Ovary (tissue), 10 donors: ENCODE measurements around the gene LRRC8E. TPM values are rescaled to one million over a fixed set of nuclear protein-coding genes. Genes with fewer than 3 reads are reported as not detected.

Experiments
- DNase-seq, 5 donors: peaks; one replicate each; pipeline ENCODE4 v3.0.0-alpha.2; 2019 to 2020
- H3K27ac ChIP-seq, 2 donors: fragments of 200-600 bp; one replicate each; pipeline versions ENCODE4 v1.5.1 to v1.8.0; 2019 to 2022
- H3K27me3 ChIP-seq: fragments of 200-600 bp; one replicate; pipeline ENCODE4 v1.8.0; 2022
- H3K36me3 ChIP-seq: fragments of 200-600 bp; sonication (generic); one replicate; pipeline ENCODE4 v1.5.1; 2019
- H3K4me1 ChIP-seq: one replicate; pipeline ENCODE4 v1.8.1; 2013; ENCODE audit warnings: mild to moderate bottlenecking, moderate library complexity; ENCODE audit not compliant: insufficient read depth
- H3K4me3 ChIP-seq: fragments of 200-600 bp; sonication (generic); one replicate; pipeline ENCODE4 v1.5.1; 2017
- H3K9me3 ChIP-seq, 2 donors: fragments of 200-600 bp in 1 of 2; sonication (generic) in 1 of 2; one replicate each; pipeline versions ENCODE4 v1.5.1 to v1.8.1; 2013 to 2019; ENCODE audit warnings: mild to moderate bottlenecking in 1 of 2, moderate library complexity in 1 of 2
- EP300 ChIP-seq: sonication (generic); formaldehyde crosslinking; IDR thresholded peaks from one replicate; pipeline ENCODE4 v1.6.1; 2017; ENCODE audit warnings: antibody characterized with exemption
- POLR2A ChIP-seq: fragments of 450-650 bp; IDR thresholded peaks from one replicate; pipeline ENCODE4 v1.6.1; 2017; ENCODE audit warnings: antibody characterized with exemption, mild to moderate bottlenecking, moderate library complexity
- WGBS, 3 donors: extraction: QIAGEN DNeasy Blood & Tissue Kit in 1 of 3; methylation state at CpG; one replicate each; pipeline versions ENCODE4 v1.1.5 to v1.1.7; 2013 to 2017; 5-methylcytosine and 5-hydroxymethylcytosine counted together
- intact Hi-C, 4 donors: fragments of 100-400 bp; cut with DNase I; formaldehyde crosslinking; loops; one replicate each; pipeline versions ENCODE4 v1.11.0 to v1.15.1; 2022 to 2023
- long read RNA-seq, 3 donors: library from polyadenylated mRNA in 2 of 3; unstranded in 2 of 3; transcript quantifications; one replicate each; pipeline ENCODE4 v2.0.0 and lab custom pipeline, GENCODE V29; 2021 to 2026
- polyA plus RNA-seq, 2 donors: library from polyadenylated mRNA; stranded (reverse); fragments of 200-250 nt in 1 of 2; fragments of 350-450 nt in 1 of 2; fragmentation: Illumina TruSeq in 1 of 2; extraction: RNeasy Lipid Tissue Mini Kit (QIAGEN cat#74804) in 1 of 2; gene quantifications; one replicate each; pipeline ENCODE4 v1.2.3, GENCODE V29; 2013 to 2014
- total RNA-seq, 7 donors: library from RNA; depleted of rRNA in 2 of 7; stranded (reverse); fragments of >200 nt in 2 of 7; fragmentation: NEBNext Ultra II Directional in 3 of 7; extraction: Animal tissue kit (Norgen Biotek cat#: 25700) in 3 of 7; gene quantifications; one replicate each; pipeline versions ENCODE4 v1.1.0 to v1.2.4, GENCODE V29; 2016 to 2023
- TF ChIP-seq, protein P1 (sequence below), 3 donors: fragments of 450-650 bp in 2 of 3; fragments of 200-600 bp in 1 of 3; IDR thresholded peaks; one replicate each; pipeline versions ENCODE4 v1.5.1 to v1.8.0; 2016 to 2022; ENCODE audit warnings: antibody characterized with exemption in 3 of 3, mild to moderate bottlenecking in 1 of 3
- donor health status: DM: no; HTN: no; CAD: no; lungs with moderate emphysema.
- donor health status: DM: no; HTN: no; CAD: no.
- donor health status: Bipolar disorder and iron deficiency.
- donor health status: DM: yes; HTN: yes; CAD: no.
- donor health status: DM: no; HTN: no; CAD: no.
- donor health status: DM: yes; HTN: yes; CAD: no.

The LRRC8E gene
- total RNA-seq (1 to 10 TPM in 1 of 7 donors, under 1 TPM in 4, not detected in 2; 0.10 to 2.1 (median 0.72) TPM), polyA plus RNA-seq (under 1 TPM; 0.13 to 0.97 TPM)
- long read RNA-seq, donor 1 = 0 reads
- long read RNA-seq, donor 2, partial matches to known transcripts = 0 of 2 reads
- long read RNA-seq, donor 2, other reads (novel, unspliced or antisense) = 0 of 2 reads
- long read RNA-seq, donor 3, partial matches to known transcripts = 0 of 2 reads
- long read RNA-seq, donor 3, other reads (novel, unspliced or antisense) = 1 of 2 reads

DNA sequence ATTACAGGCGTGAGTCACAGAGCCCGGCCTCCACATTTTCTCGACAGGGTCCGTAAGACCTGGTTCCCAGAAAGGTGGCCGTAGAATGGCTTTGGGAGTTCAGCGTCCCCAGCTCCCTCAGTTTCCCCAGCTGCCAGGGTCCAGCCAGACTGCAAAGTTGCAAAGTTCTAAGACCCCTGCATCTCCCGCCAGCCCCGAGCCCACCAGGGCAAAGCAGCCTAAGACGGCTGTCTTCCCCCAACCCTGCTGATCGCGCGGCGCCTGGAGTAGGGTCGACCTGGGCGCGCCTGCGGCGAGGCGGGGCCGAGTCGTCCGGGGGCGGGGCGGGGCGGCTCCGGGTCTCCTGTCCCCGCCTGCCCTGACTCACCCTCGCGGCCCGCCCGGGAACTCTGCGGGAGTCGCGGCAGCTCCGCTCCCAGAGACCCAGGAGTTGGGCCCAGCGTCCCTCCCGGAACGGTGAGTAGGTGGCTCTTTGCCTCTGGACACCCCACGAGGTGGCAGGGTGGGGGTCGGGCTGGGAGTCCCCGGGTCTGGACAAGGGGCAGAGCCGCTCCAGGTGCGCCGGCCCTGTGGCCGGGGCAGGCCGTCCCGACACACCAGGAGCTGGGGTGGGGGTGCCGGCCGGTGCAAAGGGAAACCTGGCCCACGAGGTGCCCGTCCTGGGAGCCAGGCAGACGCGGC, at the start of gene LRRC8E:
Gene LRRC8E, plus strand, starts transcription at position 366 of the 681 bp plus-strand sequence. CDS start 7,094 bp downstream, outside the sequence.
- no peak within 1 kb of the TSS for H3K4me3 ChIP-seq
- TF ChIP-seq, protein P1, sequence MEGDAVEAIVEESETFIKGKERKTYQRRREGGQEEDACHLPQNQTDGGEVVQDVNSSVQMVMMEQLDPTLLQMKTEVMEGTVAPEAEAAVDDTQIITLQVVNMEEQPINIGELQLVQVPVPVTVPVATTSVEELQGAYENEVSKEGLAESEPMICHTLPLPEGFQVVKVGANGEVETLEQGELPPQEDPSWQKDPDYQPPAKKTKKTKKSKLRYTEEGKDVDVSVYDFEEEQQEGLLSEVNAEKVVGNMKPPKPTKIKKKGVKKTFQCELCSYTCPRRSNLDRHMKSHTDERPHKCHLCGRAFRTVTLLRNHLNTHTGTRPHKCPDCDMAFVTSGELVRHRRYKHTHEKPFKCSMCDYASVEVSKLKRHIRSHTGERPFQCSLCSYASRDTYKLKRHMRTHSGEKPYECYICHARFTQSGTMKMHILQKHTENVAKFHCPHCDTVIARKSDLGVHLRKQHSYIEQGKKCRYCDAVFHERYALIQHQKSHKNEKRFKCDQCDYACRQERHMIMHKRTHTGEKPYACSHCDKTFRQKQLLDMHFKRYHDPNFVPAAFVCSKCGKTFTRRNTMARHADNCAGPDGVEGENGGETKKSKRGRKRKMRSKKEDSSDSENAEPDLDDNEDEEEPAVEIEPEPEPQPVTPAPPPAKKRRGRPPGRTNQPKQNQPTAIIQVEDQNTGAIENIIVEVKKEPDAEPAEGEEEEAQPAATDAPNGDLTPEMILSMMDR (IDR thresholded peaks at IDR 0.05) = no peak
- TF ChIP-seq EP300 = no peak
- TF ChIP-seq POLR2A = no peak
- peak in 3 of 5 donors; percentile 17 to 43 (median 33) for DNase-seq
- no peaks in the 10 kb centered on the region for H3K4me1 ChIP-seq
- H3K36me3 ChIP-seq = no peaks in the 10 kb centered on the region
- no peaks in the 10 kb centered on the region for H3K9me3 ChIP-seq
- no peak within 1 kb of the TSS for H3K27ac ChIP-seq
- intact Hi-C loops = no loop called here
- H3K27me3 ChIP-seq = no peaks in the 10 kb centered on the region
- WGBS, 3 donors = 11 to 21% (median 11%) methylated on average over 25 to 53 of the region's 53 CpGs

DNA sequence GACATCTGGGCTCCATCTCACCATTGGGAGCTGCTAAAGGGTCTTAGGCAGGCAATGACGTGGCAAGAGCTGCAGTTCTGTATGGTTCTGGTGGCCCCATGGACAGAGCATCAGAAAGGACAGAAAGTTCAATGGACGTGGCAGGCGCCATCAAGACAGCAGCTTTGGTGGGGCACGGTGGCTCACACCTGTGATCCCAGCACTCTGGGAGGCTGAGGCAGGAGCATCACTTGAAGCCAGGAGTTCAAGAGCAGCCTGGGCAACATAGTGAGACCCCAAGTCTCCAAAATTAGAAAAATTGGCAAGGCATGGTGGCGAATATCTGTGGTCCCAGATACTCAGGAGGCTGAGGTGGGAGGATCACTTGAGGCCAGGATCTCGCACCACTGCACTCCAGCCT, 48.8 kb upstream of the LRRC8E start:
- no peak for DNase-seq
- TF ChIP-seq EP300 = no peak
- no peak for TF ChIP-seq POLR2A
- TF ChIP-seq, protein P1 (IDR thresholded peaks at IDR 0.05) = no peak
- no peaks in the 10 kb centered on the region for H3K4me1 ChIP-seq
- no peak overlapping the region for H3K27ac ChIP-seq
- intact Hi-C loops = no loop called here
- H3K4me3 ChIP-seq = no peak overlapping the region
- H3K27me3 ChIP-seq = no peaks in the 10 kb centered on the region
- H3K36me3 ChIP-seq = no peaks in the 10 kb centered on the region
- WGBS, 3 donors = 89 to 93% (median 92%) methylated on average over 6 of the region's 6 CpGs
- H3K9me3 ChIP-seq = no peaks in the 10 kb centered on the region

DNA sequence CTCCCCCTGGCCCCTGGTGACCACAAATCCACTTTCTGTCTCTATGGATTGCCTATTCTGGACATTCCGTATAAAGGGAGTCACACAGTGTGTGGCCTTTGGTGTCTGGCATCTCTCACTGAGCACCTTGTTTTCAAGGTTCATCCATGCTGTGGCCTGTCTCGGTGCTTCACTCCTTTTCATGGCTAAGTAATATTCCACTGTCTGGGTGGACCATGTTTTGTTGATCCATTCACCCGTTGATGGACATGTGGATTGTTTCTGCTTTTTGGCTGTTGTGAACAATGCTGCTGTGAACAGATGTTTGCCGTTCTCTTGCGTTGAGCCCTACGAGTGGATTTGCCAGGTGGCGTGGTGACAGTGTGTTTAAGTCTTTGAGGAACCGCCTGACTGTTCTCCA, 47.7 kb upstream of the LRRC8E start:
- H3K4me1 ChIP-seq = no peaks in the 10 kb centered on the region
- WGBS, 3 donors = 82 to 93% (median 87%) methylated on average over 8 of the region's 8 CpGs
- no peak for DNase-seq
- H3K27me3 ChIP-seq = no peaks in the 10 kb centered on the region
- no peaks in the 10 kb centered on the region for H3K9me3 ChIP-seq
- TF ChIP-seq EP300 (no peak), POLR2A (no peak)
- TF ChIP-seq, protein P1 (IDR thresholded peaks at IDR 0.05) = no peak
- no peak overlapping the region for H3K4me3 ChIP-seq
- no peaks in the 10 kb centered on the region for H3K36me3 ChIP-seq
- no peak overlapping the region for H3K27ac ChIP-seq
- intact Hi-C loops = no loop called here

DNA sequence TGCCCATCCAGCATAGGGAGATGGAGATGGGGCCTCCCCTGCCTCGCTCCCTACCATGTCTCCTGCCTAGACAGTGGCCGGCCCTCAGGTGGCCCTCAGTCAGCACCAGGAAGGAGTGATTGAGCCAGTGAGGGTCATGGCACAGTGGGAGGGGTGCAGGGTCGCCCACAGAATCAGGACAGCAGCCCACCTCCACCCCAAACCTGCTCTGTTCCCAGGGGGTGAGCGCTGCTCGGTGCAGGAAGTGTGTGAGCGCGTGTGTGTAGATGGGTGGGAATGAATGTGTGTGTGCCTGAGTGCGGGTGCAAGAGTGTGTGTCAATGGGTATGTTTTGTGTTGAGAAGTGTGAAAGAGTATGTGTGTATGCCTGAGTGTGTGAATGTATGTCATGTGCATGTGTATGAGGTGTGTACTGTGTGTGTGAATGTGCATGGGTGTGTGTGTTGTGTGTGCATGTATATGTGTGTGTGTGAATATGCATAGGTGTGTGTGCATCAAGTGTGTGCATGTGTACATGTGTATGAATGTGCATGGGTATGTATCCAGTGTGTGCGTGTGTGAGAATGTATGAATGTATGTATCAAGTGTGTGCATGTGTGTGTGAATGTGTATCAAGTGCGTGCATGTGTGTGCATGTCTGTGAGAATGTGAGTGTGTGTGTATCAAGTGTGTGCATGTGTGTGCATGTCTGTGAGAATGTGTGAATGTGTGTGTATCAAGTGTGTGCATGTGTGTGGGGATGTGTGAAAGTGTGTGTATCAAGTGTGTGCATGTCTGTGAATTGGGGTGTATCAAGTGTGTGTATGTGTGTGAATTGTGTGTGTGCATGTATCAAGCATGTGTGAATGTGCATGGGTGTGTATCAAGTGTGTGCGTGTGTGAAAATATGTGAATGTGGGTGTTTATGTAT, 46.3 kb upstream of the LRRC8E start:
- H3K4me3 ChIP-seq = no peak overlapping the region
- no peaks in the 10 kb centered on the region for H3K4me1 ChIP-seq
- no peaks in the 10 kb centered on the region for H3K27me3 ChIP-seq
- H3K9me3 ChIP-seq = no peaks in the 10 kb centered on the region
- no peaks in the 10 kb centered on the region for H3K36me3 ChIP-seq
- H3K27ac ChIP-seq = no peak overlapping the region
- TF ChIP-seq EP300 = no peak
- no peak for TF ChIP-seq POLR2A
- WGBS, 3 donors = 89 to 94% (median 90%) methylated on average over 11 of the region's 11 CpGs
- DNase-seq = no peak
- intact Hi-C loops = no loop called here
